ENCODE results near the gene LMNTD1. TPM values are rescaled to one million over a fixed set of nuclear protein-coding genes. Genes with fewer than 3 reads are reported as not detected.
A peak's percentile ranks its signal among the peaks of the same experiment; 100 is the strongest.

LMNTD1 gene
- total and polyA plus RNA-seq, 8 donors, result 0.22 to 0.70 (median 0.46) TPM; not detected in 4

- DNase-seq (no peak), ATAC-seq (no peak), FAIRE-seq (no peak)
- no peaks in the 10 kb centered on the region for H3K9me3 ChIP-seq
- 86 to 88% methylated on average over 7 of the region's 7 CpGs for WGBS, 2 donors
- H3K27me3 ChIP-seq, result no peaks in the 10 kb centered on the region
- TF ChIP-seq CTCF (IDR thresholded peaks at IDR 0.05), result no peak
- no peaks in the 10 kb centered on the region for H3K4me1 ChIP-seq
- intact Hi-C loops (cut with DNase I), result no loop called here
- no peak overlapping the region for H3K4me3 ChIP-seq
- no peak overlapping the region for H3K27ac ChIP-seq
- H3K36me3 ChIP-seq, result no peaks in the 10 kb centered on the region
These were observed 56.1 kb downstream of the LMNTD1 start for GRCh38 chr12:25497021-25497420.

GRCh38 chr12:25496098-25496587, 56.9 kb downstream of the LMNTD1 start:
- FAIRE-seq, result no peak
- Histone ChIP-seq H3K27me3 (no peaks in the 10 kb centered on the region), H3K36me3 (no peaks in the 10 kb centered on the region), H3K9me3 (no peaks in the 10 kb centered on the region), H3K4me1 (no peaks in the 10 kb centered on the region), H3K4me3 (no peak overlapping the region), H3K27ac (no peak overlapping the region)
- TF ChIP-seq CTCF (IDR thresholded peaks at IDR 0.05), result no peak
- no peak for DNase-seq
- intact Hi-C loops (cut with DNase I), result no loop called here
- 42 to 45% methylated on average over 5 of the region's 5 CpGs for WGBS, 2 donors
- ATAC-seq, result no peak

- no peak overlapping the region for H3K27ac ChIP-seq
These were observed 57.6 kb downstream of the LMNTD1 start for GRCh38 chr12:25495331-25496097.

DNA sequence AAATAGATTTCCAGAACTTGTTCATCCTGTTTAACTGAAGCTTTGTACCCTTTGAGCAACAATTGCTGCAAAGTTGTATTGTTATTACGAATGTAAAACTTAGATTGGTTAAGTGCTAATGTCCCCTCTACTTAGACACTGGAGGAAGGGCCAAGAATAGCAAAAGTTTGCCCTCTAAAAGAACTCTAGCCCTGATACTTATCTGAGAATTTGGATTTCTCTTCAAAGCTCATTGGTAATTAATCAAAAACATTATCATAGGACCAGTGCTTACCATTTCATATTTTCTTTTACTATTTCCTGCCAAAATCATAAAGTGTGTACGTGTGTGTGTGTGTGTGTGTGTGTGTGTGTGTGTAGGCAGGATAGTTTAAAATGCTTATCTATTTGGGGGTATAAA, 58.2 kb downstream of the LMNTD1 start:
- 42 to 54% methylated on average over 2 of the region's 2 CpGs for WGBS, 2 donors
- Histone ChIP-seq H3K9me3 (no peaks in the 10 kb centered on the region), H3K36me3 (no peaks in the 10 kb centered on the region), H3K4me3 (no peak overlapping the region), H3K27ac (no peak overlapping the region), H3K4me1 (no peaks in the 10 kb centered on the region), H3K27me3 (no peaks in the 10 kb centered on the region)
- FAIRE-seq, result no peak
- TF ChIP-seq CTCF (IDR thresholded peaks at IDR 0.05), result no peak
- ATAC-seq, result no peak
- no peak for DNase-seq
- intact Hi-C loops (cut with DNase I), result no loop called here

More at GRCh38 chr12:25495331-25496097, 57.6 kb downstream of the LMNTD1 start:
- no peaks in the 10 kb centered on the region for H3K27me3 ChIP-seq
- WGBS, 2 donors, result 38 to 50% methylated on average over 1 of the region's 1 CpG
- no peak overlapping the region for H3K4me3 ChIP-seq
- ATAC-seq (peak in 1 of 4 donors; percentile 54), FAIRE-seq (no peak), DNase-seq (no peak)
- TF ChIP-seq CTCF (IDR thresholded peaks at IDR 0.05), result no peak
- intact Hi-C loops (cut with DNase I), result no loop called here
- H3K36me3 ChIP-seq, result no peaks in the 10 kb centered on the region
- no peaks in the 10 kb centered on the region for H3K9me3 ChIP-seq
- no peaks in the 10 kb centered on the region for H3K4me1 ChIP-seq

GRCh38 chr12:25493682-25494081, 59.4 kb downstream of the LMNTD1 start:
- H3K27ac ChIP-seq, result no peak overlapping the region
- no peak for FAIRE-seq

More at GRCh38 chr12:25493682-25494081, 59.4 kb downstream of the LMNTD1 start:
- WGBS, 2 donors, result 61 to 83% methylated on average over 3 of the region's 3 CpGs
- intact Hi-C loops (cut with DNase I), result no loop called here
- no peaks in the 10 kb centered on the region for H3K36me3 ChIP-seq
- DNase-seq (no peak), ATAC-seq (no peak)
- H3K4me3 ChIP-seq, result no peak overlapping the region
- no peaks in the 10 kb centered on the region for H3K9me3 ChIP-seq
- no peaks in the 10 kb centered on the region for H3K4me1 ChIP-seq
- TF ChIP-seq CTCF (IDR thresholded peaks at IDR 0.05), result no peak
- H3K27me3 ChIP-seq, result no peaks in the 10 kb centered on the region

Data from pancreas (tissue), 10 donors.